Retina (tissue), 1 donor: Measurements from ENCODE around the gene FLCN.

Source experiments
- DNase-seq: peaks from one replicate; pipeline ENCODE4 v3.0.0-alpha.2; 2016

FLCN gene

DNA sequence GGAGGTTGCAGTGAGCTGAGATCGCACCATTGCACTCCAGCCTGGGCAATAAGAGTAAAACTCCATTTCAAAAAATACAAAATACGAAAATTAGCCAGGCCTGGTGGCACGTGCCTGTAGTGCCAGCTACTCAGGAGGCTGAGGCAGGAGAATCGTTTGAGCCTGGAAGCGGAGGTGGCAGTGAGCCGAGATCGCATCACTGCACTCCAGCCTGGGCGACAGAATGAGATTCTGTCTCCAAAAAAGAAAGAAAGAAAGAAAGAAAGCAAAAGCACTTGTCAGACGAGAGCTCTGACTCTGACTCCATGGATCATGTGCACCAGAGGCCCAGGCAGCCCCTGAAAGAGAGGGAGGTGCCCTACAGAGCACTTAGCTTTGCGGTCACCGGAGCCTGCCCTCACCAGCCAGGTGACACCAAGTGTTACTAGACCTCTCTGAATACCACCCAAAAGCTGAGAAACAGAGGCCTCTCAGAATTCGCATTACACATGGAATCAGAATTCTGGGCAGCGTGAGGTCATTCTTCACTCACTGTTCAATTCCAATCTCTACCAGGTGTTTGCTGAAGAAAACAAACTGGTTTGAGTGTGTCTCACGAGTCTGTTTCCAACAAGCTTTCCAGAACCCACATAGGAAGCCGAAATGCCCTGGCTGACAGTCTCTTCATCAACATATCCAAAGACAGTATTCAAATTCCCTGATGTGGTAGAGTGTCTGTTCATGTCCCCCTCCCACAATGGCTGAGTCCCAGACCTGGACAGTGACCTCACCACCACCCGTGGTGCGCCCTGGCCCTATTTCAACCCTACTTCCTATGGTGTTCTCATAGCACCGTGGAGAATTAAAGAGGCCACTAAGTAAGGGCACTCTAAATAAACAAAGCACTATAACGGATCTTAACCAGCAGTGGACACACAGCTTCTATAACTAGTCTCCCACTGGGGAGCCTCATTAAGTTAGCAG is 1.5 kb downstream of the FLCN start:
- peak; percentile 18 for DNase-seq

- DNase-seq, result no peak
Observed at GRCh38 chr17:17232303-17232621, 4.7 kb downstream of the FLCN start.

GRCh38 chr17:17231621-17232302 is 5.2 kb downstream of the FLCN start:
- no peak for DNase-seq

DNA sequence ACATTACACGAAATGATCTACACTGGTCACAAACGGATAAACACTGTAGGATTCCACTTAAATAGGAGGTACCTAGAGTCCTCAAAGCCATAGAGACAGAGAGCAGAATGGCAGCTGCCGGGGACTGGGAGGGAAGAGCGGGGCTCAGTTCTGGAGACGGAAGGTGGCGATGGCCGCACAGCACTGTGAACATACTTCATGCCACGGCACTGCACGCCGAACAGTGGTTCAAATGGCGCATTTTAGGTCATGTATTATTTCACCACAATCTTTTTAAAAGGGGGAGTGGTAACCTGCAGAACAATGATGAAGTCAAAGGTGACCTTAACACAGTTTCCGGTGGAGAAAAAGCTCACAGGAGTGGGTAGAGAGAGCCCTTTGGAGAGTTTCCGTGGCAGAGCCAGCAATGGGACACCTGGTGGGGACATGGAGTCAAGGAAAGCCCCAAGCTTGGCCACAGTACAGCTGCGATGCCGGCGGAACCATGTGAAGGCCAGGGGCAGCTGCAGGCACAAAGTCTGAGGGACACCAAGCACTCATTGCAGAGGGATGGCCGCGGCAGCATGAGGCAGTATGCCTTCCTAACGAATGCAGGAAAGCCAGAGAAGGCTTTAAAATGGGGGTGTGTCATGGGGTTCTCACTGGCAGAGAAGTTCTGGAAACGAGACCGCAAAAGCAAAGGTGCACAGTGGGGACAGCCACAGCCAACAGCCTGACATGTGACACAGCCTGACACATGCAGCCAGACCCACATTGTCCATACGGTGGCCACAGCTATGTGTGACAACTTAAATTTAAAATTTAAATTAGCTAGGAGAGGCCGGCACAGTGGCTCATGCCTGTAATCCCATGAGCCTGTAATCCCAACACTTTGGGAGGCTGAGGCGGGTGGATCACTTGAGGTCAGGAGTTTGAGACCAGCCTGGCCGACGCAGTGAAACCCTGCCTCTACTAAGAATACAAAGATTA is 7.3 kb downstream of the FLCN start:
- DNase-seq, result no peak

DNA sequence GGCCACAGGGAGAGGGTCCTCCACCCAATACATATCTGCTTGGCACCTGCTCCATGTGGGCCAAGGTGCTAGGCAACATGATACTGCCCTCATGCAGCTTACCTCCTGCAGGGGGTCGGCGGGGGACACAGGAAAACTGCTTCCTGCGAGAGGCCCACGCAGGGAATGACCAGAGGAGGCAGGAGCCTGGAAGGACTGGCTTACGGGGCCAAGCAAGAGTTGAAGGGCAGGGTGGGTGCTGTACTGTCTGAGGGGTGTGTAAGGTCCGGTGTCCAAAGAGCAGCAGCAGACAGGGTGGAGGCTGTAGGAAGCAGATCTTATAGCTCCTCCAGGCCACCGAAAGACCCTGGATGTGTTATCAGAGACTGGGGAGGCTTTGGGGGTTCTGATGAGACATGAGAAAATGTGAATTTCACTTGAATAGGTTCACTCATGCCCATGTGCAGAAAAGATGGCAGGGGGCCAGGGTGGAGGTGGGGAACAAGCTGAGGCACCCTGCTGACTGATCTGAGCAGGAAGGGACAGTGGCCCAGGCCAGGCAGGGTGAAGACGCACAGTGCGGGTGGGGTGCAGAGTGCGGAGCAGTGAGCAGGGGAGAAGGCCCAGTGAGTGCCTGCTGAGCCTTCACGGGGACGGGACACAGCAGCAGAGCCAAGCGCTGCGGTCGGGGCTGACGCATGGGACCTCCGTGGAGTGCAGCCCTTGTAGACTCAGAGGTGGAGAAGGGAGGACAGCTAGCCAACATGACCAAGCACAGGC is 8.3 kb downstream of the FLCN start:
- DNase-seq, result no peak

DNA sequence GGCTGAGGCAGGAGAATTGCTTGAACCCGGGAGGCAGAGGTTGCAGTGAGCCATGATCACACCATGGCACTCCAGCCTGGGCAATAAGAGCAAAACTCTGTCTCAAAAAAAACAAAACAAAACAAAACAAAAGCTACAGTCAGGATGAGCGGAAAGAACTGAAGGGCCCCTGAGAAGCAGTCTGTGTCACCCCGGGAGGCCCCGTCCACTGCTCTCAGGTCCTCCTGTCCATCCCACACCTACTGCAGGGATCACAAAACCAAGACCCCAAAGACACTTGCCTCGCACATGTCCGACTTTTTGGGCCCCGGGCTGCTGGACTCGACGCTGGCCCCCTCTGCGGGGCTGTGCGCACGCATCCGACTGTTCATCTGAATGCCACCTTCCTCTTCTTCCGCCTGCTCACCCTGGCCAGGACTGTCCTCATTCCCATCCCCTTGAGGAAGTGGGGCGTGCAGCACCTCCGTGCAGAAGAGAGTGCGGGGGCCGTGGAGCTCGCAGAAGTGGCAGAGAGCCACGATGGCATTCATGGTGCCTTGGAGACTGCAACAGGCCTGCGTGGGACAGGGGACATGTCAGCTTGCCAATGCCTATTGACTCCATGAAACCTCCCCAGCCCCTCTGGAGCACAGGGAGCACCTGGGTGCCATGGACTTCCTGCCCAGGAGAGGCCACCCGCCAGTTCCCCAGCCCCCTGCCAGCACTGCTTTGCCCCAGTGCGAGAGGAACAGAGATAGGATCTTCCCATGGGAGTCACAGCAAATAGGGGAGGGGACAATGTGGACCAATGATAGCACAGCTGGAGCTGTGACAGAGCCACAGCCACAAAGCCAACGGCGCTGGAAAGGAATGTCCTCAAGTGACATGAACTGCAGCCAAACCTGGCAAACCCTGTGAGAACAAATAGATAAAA is 9.1 kb downstream of the FLCN start:
- DNase-seq, result no peak

GRCh38 chr17:17226451-17227265 is 10.3 kb downstream of the FLCN start:
- no peak for DNase-seq

DNA sequence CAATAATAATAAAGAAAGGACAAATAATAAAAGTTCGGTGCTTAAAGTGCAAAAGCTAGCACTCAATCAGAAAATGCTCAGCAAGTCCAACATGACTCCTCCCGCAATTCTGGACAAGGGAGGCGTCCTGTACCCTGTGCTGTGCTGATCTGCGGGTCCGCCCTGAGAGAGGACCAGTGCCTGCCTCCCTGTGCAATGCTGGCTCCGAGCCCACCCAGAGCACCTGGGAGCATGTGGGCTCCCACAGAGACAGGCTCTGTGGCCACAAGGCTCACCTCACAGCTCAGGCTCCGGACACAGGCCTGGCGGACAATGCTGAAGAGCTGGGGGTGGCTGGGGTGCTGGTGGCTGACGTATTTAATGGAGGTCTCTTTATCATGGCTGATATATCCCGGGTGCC is 11.1 kb downstream of the FLCN start:
- no peak for DNase-seq

- DNase-seq, result no peak
Observed at GRCh38 chr17:17224137-17224536, 12.8 kb downstream of the FLCN start.

GRCh38 chr17:17223736-17224135 is 13.2 kb downstream of the FLCN start:
- peak; percentile 19 for DNase-seq

GRCh38 chr17:17221329-17221728 is 15.6 kb downstream of the FLCN start:
- no peak for DNase-seq

- no peak for DNase-seq
Observed at GRCh38 chr17:17220529-17220928, 16.4 kb downstream of the FLCN start.

- no peak for DNase-seq
Observed at GRCh38 chr17:17217995-17218394, 19.0 kb downstream of the FLCN start.

DNA sequence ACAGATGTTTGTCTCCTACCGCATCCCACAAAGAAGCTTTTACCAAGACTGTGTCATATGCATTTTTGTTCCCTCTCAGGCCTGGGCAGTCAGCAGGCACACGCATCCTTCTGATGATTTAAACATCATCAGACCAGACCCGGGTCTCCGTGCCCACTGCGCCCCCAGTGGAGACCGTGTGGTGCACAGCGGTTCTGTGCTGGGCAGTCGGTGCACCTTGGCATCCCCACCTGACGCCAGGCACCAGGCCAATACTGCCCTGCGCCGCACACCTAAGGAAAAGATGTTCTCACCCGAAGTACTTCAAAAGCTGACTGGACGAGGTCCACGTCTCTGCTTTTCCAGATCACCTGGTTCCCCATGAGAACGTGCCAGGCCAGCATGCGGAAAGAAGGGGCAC is 20.2 kb downstream of the FLCN start:
- no peak for DNase-seq

GRCh38 chr17:17216236-17216635 is 20.7 kb downstream of the FLCN start:
- no peak for DNase-seq

- no peak for DNase-seq
Observed at GRCh38 chr17:17215575-17215974, 21.4 kb downstream of the FLCN start.

DNA sequence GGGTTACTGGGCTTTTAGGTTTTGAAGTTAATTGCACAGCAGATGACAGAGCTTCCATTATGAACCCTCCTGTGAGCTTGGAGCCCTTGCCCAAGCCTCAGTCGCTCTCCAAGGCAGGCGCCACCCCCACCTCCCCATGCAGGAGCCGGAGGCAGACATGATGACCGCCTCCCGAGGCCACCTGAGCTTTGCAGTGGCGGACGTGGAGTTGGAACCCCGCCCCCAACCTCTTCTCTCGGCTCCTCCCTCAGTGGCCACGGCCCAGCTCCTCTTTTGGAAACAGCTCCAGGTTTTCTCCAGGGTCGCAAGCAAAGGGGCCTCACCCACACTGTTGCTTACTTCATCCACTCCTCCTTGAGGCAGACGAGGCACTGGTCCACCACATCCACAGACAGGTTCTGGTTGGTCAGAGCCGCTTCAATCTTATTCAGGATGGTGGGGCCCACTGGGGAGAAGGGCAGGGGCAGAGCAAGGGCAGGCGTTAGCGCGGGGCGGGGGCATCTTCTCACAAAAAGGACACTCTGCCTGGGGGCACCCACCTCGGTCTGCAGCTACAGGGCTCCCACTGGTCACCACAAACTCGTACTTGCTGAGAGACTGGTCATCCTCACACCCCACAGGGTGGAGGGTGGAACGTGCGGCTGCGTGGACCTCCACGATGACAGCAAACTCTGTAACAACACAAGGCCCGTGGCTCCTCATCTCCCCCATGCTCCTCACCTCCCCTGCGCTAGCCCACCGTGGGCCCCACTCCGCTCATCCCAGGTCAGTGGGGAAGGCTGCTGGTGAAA is 22.1 kb downstream of the FLCN start:
- DNase-seq, result no peak

- no peak for DNase-seq
Observed at GRCh38 chr17:17213775-17214174, 23.2 kb downstream of the FLCN start.

DNA sequence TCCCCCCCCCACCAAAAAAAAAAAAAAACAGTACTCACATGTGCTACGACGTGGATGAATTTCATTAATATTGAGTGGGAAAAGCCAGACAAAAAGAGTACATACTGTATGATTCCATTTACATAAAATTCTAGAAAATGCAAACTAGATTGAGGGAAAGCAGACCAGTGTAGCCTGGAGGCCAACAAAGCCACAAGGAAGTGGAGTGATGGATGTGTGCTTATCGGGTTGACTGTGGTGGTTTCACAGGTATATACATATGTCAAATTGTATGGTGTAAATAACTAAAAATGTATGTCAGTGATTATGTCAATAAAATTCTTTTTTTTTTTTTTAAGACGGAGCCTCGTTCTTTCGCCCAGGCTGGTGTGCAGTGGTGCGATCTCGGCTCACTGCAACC is 29.0 kb downstream of the FLCN start:
- DNase-seq, result no peak
